Naive thymus-derived CD4-positive, alpha-beta T cell (primary cell): ENCODE results near the gene TTC16. TPM values are rescaled to one million over a fixed set of nuclear protein-coding genes. Genes with fewer than 3 reads are reported as not detected.
A peak's percentile ranks its signal among the peaks of the same experiment; 100 is the strongest.

Source experiments
- ATAC-seq: fragments of 150-1000 bp; cut with Tn5 transposase; 2 replicates; pipeline ENCODE4 v1.10.0; 2021; ENCODE audit warnings: mild to moderate bottlenecking, moderate library complexity
- CTCF ChIA-PET: fragments of 350-600 bp; sonication (Branson Sonifier 250); formaldehyde crosslinking; loops from one replicate; lab custom pipeline; 2021; ENCODE audit warnings: antibody characterized with exemption; lab: Charles Lee
- POLR2A ChIA-PET: fragments of 350-600 bp; sonication (Branson Sonifier 250); formaldehyde crosslinking; loops from one replicate; lab custom pipeline; 2021; ENCODE audit warnings: antibody characterized with exemption, inconsistent platforms; lab: Charles Lee
- DNase-seq, 9 donors: peaks; one replicate each; pipeline versions ENCODE4 v3.0.0 to v3.0.0-alpha.2; 2020 to 2022; ENCODE audit warnings: mixed read lengths in 1 of 9
- H3K27ac ChIP-seq: one replicate; pipeline ENCODE4 v1.7.0; 2013; ENCODE audit warnings: mild to moderate bottlenecking, low read depth, low read length, moderate library complexity
- H3K27me3 ChIP-seq, 2 donors: one replicate each; pipeline ENCODE4 v1.7.0; 2013; ENCODE audit warnings: low read length in 2 of 2, mild to moderate bottlenecking in 2 of 2, moderate library complexity in 2 of 2; ENCODE audit not compliant: control insufficient read depth in 2 of 2, insufficient read depth in 2 of 2
- H3K36me3 ChIP-seq, 3 experiments: 1 replicate in 2 of 3; 2 replicates in 1 of 3; pipeline ENCODE4 v1.7.0; 2013; ENCODE audit warnings: low read length in 3 of 3, mild to moderate bottlenecking in 3 of 3, moderate library complexity in 1 of 3; ENCODE audit not compliant: insufficient read depth in 3 of 3, control insufficient read depth in 2 of 3
- H3K4me1 ChIP-seq, 2 donors: one replicate each; pipeline ENCODE4 v1.7.0; 2013; ENCODE audit warnings: low read length in 2 of 2, mild to moderate bottlenecking in 2 of 2, moderate library complexity in 1 of 2; ENCODE audit not compliant: control insufficient read depth in 2 of 2, insufficient read depth in 2 of 2
- H3K4me3 ChIP-seq: 2 replicates; pipeline ENCODE4 v1.7.0; 2013; ENCODE audit warnings: mild to moderate bottlenecking, low read length
- H3K9me3 ChIP-seq, 3 experiments: 1 replicate in 2 of 3; 2 replicates in 1 of 3; pipeline ENCODE4 v1.7.0; 2013; ENCODE audit warnings: low read length in 3 of 3; ENCODE audit not compliant: control insufficient read depth in 2 of 3
- H3K27ac Mint-ChIP-seq, 9 donors: one replicate each; pipeline ENCODE4 v1.8.0; 2020 to 2022; ENCODE audit warnings: mixed read lengths in 9 of 9, mild to moderate bottlenecking in 8 of 9, moderate library complexity in 5 of 9, inconsistent platforms in 2 of 9
- H3K27me3 Mint-ChIP-seq, 5 donors: one replicate each; pipeline ENCODE4 v1.8.0; 2021 to 2022; ENCODE audit warnings: mixed read lengths in 5 of 5, mild to moderate bottlenecking in 1 of 5
- H3K36me3 Mint-ChIP-seq, 5 donors: one replicate each; pipeline ENCODE4 v1.8.0; 2020 to 2022; ENCODE audit warnings: mixed read lengths in 5 of 5, mild to moderate bottlenecking in 3 of 5, inconsistent platforms in 1 of 5
- H3K4me1 Mint-ChIP-seq, 7 donors: one replicate each; pipeline ENCODE4 v1.8.0; 2020 to 2022; ENCODE audit warnings: mixed read lengths in 7 of 7, mild to moderate bottlenecking in 3 of 7, inconsistent platforms in 1 of 7
- H3K4me3 Mint-ChIP-seq, 10 donors: one replicate each; pipeline ENCODE4 v1.8.0; 2020 to 2022; ENCODE audit warnings: mild to moderate bottlenecking in 10 of 10, mixed read lengths in 10 of 10, moderate library complexity in 6 of 10, inconsistent platforms in 2 of 10
- H3K9me3 Mint-ChIP-seq, 11 donors: one replicate each; pipeline ENCODE4 v1.8.0; 2020 to 2022; ENCODE audit warnings: mixed read lengths in 11 of 11, mild to moderate bottlenecking in 4 of 11, inconsistent platforms in 1 of 11, moderate library complexity in 1 of 11
- intact Hi-C, 2 donors: fragments of 100-400 bp; cut with micrococcal nuclease; formaldehyde crosslinking; loops; one replicate each; pipeline ENCODE4 v1.15.1; 2023
- polyA plus RNA-seq, 2 donors: library from polyadenylated mRNA; unstranded; fragments of 300-500 nt; fragmentation: Illumina TruSeq; gene quantifications; one replicate each; pipeline ENCODE4 v1.2.3, GENCODE V29; 2021
- total RNA-seq, 6 experiments: library from RNA in 5 of 6; stranded (reverse) in 5 of 6; gene quantifications; 1 replicate in 5 of 6; 2 replicates in 1 of 6; pipeline ENCODE4 v1.2.3 and lab custom pipeline; 2021 to 2026

Gene TTC16
- total and polyA plus RNA-seq, 7 experiments from 2014 or later = 0.29 to 9.9 (median 4.6) TPM

DNA sequence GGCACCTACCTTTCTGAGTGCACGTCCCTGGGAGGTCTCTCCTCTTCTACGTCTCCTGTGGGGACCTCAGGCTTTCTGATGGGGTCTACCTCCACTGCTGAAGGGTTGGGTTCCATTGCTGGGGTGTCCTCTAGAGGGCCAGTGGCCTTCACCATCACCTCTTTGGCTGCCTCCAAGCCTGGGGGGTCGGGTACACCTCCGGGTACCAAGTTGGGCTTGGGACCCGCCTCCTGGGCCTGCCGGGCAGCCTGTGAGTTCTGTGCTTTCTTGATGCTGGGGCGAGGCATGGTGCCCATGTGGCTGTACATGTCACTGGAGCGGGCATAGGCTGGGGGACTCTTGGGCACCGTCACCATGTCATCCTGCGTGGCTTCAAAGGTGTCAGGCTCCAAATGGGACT, 58.1 kb downstream of the TTC16 start:
- CTCF ChIA-PET = interaction anchor here (1.5 to 2.7 kb wide), 2 partner anchors 9 to 11 kb away, joined by 5 to 12 read pairs; partner anchors contain the start of gene CDK9
- Histone ChIP-seq H3K36me3 (peaks cover 11 to 35% (median 20%) of the 10 kb centered on the region in 3 experiments), H3K9me3 (no peaks in the 10 kb centered on the region), H3K27me3 (no peaks in the 10 kb centered on the region), H3K4me1 (peaks cover 36 to 37% of the 10 kb centered on the region in 2 donors), H3K27ac (peak overlapping the region; percentile 16), H3K4me3 (no peak overlapping the region)
- POLR2A ChIA-PET = interaction anchor here (3.4 kb wide), 1 partner anchor 11 kb away, joined by 30 read pairs; the partner anchor contains the start of gene CDK9
- ATAC-seq (no peak), DNase-seq (no peak)
- H3K36me3 Mint-ChIP-seq = peaks cover 4 to 33% (median 5%) of the 10 kb centered on the region in 5 donors
- H3K4me3 Mint-ChIP-seq = peak overlapping the region in 7 of 10 donors; percentile 6 to 63 (median 38)
- H3K27ac Mint-ChIP-seq = peak overlapping the region; percentile 32 to 95 (median 77)
- H3K4me1 Mint-ChIP-seq = peaks cover 30 to 65% (median 57%) of the 10 kb centered on the region in 7 donors
- no peaks in the 10 kb centered on the region for H3K27me3 Mint-ChIP-seq
- intact Hi-C loops = loop anchor here (5.0 to 10.0 kb wide), 3 partner anchors 293 to 501 kb away; partner anchors contain the start of genes GOLGA2 (in 1 of the 2), NAIF1 (in 1 of the 2), PTGES2 (in 1 of the 2) and SLC25A25 (in 1 of the 2)
- no peaks in the 10 kb centered on the region for H3K9me3 Mint-ChIP-seq

DNA sequence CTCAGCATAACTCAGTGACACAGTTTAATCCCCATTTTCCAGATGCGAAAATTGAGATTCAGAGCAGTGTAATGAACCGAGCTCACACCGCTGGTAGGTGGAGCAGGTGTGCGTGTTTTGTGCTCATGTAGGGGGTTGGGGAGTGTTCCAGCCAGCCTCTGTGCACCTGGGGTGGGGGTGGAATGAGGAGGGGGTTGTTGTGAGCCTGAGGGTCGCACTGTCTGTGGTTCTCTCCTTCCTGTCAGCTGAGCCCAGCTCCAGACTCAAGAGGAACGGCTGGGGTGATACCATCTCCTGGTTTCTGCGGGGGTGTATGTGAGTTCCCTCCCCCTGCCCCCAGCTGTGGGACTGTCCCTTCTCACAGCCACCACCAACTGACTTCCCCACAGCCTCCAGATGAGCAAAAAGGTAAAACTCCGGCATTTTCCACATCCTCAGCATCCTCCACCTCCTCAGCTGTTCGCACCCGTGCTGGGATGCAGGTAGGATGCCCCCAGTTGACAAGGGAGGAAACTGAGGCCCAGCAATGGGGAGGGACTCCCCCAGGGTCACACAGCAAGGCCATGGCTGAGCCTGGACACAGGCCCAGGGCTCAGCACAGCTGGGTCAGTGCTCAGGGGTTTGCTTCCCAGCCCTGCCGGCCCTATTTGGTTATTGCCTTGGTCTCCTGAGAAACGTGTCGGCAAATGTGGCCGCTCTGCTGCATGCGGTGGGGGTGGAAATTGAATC, 60.5 kb downstream of the TTC16 start:
- Mint-ChIP-seq H3K36me3 (peaks cover 4 to 29% (median 5%) of the 10 kb centered on the region in 5 donors), H3K9me3 (no peaks in the 10 kb centered on the region), H3K4me1 (peaks cover 21 to 66% (median 49%) of the 10 kb centered on the region in 7 donors), H3K27me3 (no peaks in the 10 kb centered on the region), H3K27ac (peak overlapping the region; percentile 90 to 98 (median 94)), H3K4me3 (peak overlapping the region; percentile 94 to 100 (median 98))
- Histone ChIP-seq H3K27ac (peak overlapping the region; percentile 88), H3K4me3 (peak overlapping the region; percentile 97), H3K4me1 (peaks cover 36 to 39% of the 10 kb centered on the region in 2 donors), H3K27me3 (no peaks in the 10 kb centered on the region), H3K9me3 (no peaks in the 10 kb centered on the region), H3K36me3 (peaks cover 11 to 35% (median 20%) of the 10 kb centered on the region in 3 experiments)
- peak; percentile 47 to 88 (median 84) for DNase-seq
- ChIA-PET CTCF (interaction anchor here (0.6 to 2.7 kb wide), 5 partner anchors 9 to 138 kb away, joined by 3 to 12 read pairs (median 3); partner anchors contain the start of genes CDK9 and TOR2A), POLR2A (interaction anchor here (0.7 to 3.4 kb wide), 14 partner anchors 9 to 325 kb away, joined by 3 to 30 read pairs (median 4); partner anchors contain the start of genes CDK9, FPGS, LRSAM1 and RPL12)
- intact Hi-C loops = loop anchor here (1.0 to 10.0 kb wide), 7 partner anchors 9 to 498 kb away; partner anchors contain the start of genes GOLGA2 (in 1 of the 2), PTGES2 (in 1 of the 2), STXBP1 (in 1 of the 2) and SWI5 (in 1 of the 2)
- ATAC-seq = peak; percentile 74

- intact Hi-C loops = loop anchor here (1.0 to 10.0 kb wide), 7 partner anchors 8 to 498 kb away; partner anchors contain the start of genes GOLGA2 (in 1 of the 2), PTGES2 (in 1 of the 2), STXBP1 (in 1 of the 2) and SWI5 (in 1 of the 2)
- peak overlapping the region; percentile 90 to 98 (median 94) for H3K27ac Mint-ChIP-seq
- no peaks in the 10 kb centered on the region for H3K27me3 ChIP-seq
- H3K9me3 Mint-ChIP-seq = no peaks in the 10 kb centered on the region
- peak overlapping the region; percentile 88 for H3K27ac ChIP-seq
- peaks cover 37 to 44% of the 10 kb centered on the region in 2 donors for H3K4me1 ChIP-seq
- peaks cover 4 to 31% (median 5%) of the 10 kb centered on the region in 5 donors for H3K36me3 Mint-ChIP-seq
- CTCF ChIA-PET = interaction anchor here (0.7 to 2.7 kb wide), 3 partner anchors 8 to 42 kb away, joined by 3 to 12 read pairs (median 4); partner anchors contain the start of genes CDK9 and TOR2A
- POLR2A ChIA-PET = interaction anchor here (0.7 to 3.4 kb wide), 9 partner anchors 8 to 129 kb away, joined by 3 to 30 read pairs (median 5); partner anchors contain the start of genes CDK9, FPGS and TOR2A
- no peaks in the 10 kb centered on the region for H3K9me3 ChIP-seq
- peaks cover 11 to 35% (median 17%) of the 10 kb centered on the region in 3 experiments for H3K36me3 ChIP-seq
- H3K4me3 Mint-ChIP-seq = peak overlapping the region; percentile 94 to 100 (median 98)
- H3K4me3 ChIP-seq = peak overlapping the region; percentile 97
- no peak for ATAC-seq
- no peaks in the 10 kb centered on the region for H3K27me3 Mint-ChIP-seq
- peaks cover 21 to 66% (median 49%) of the 10 kb centered on the region in 7 donors for H3K4me1 Mint-ChIP-seq
- DNase-seq = no peak
Observed at GRCh38 chr9:127776924-127777289, 61.0 kb downstream of the TTC16 start.

DNA sequence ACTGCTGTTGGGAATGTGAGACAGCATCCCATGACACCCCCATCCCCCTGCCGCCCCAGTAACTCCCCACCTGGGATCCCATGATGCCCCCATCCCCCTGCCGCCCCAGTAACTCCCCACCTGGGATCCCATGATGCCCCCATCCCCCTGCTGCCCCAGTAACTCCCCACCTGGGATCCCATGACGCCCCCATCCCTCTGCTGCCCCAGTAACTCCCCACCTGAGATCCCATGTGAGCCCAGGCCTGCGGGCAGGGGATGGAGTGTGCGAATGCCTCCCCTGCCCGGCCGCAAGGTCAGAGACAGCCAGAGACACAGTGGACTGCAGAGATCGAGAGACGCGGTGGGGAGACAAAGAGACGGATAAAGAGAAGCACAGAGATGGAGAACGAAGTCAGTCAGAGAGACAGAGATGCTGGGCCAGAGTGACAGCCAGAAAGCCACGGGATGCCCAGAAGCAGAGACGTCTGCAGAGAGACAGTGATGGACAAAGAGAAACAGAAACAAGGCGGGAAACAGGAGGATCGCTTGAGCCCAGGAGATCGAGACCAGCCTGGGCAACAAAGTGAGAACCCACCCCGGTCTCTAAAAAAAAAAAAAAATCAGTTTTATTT, 61.6 kb downstream of the TTC16 start:
- ChIA-PET POLR2A (interaction anchor here (0.9 to 1.8 kb wide), 2 partner anchors 11 to 127 kb away, joined by 3 to 5 read pairs; no protein-coding TSS in a partner anchor), CTCF (interaction anchor here (0.8 to 2.1 kb wide), 2 partner anchors 42 to 189 kb away, joined by 5 to 9 read pairs; partner anchors contain the start of gene TOR2A)
- Mint-ChIP-seq H3K4me3 (peak overlapping the region; percentile 94 to 100 (median 98)), H3K36me3 (peaks cover 4 to 31% (median 5%) of the 10 kb centered on the region in 5 donors), H3K4me1 (peaks cover 21 to 69% (median 51%) of the 10 kb centered on the region in 7 donors), H3K27ac (peak overlapping the region; percentile 90 to 98 (median 94)), H3K27me3 (no peaks in the 10 kb centered on the region), H3K9me3 (no peaks in the 10 kb centered on the region)
- Histone ChIP-seq H3K27ac (peak overlapping the region; percentile 88), H3K27me3 (no peaks in the 10 kb centered on the region), H3K4me3 (peak overlapping the region; percentile 97), H3K9me3 (no peaks in the 10 kb centered on the region), H3K36me3 (peaks cover 8 to 30% (median 11%) of the 10 kb centered on the region in 3 experiments), H3K4me1 (peaks cover 39 to 47% of the 10 kb centered on the region in 2 donors)
- intact Hi-C loops = loop anchor here (5.0 to 10.0 kb wide), 5 partner anchors 165 to 497 kb away; partner anchors contain the start of genes GOLGA2 (in 1 of the 2), PTGES2 (in 1 of the 2), STXBP1 (in 1 of the 2) and SWI5 (in 1 of the 2)
- DNase-seq (no peak), ATAC-seq (no peak)

- peak within 1 kb of the TSS; percentile 97 for H3K4me3 ChIP-seq
- CTCF ChIA-PET = interaction anchor here (0.8 to 2.1 kb wide), 3 partner anchors 43 to 190 kb away, joined by 3 to 9 read pairs (median 5); partner anchors contain the start of gene TOR2A
- peaks cover 7 to 20% (median 10%) of the 10 kb centered on the region in 3 experiments for H3K36me3 ChIP-seq
- ATAC-seq (peak; percentile 50), DNase-seq (peak in 7 of 9 donors; percentile 34 to 62 (median 42))
- H3K4me3 Mint-ChIP-seq = peak within 1 kb of the TSS; percentile 94 to 100 (median 98)
- peaks cover 50 to 56% of the 10 kb centered on the region in 2 donors for H3K4me1 ChIP-seq
- peak within 1 kb of the TSS; percentile 88 for H3K27ac ChIP-seq
- H3K27ac Mint-ChIP-seq = peak within 1 kb of the TSS; percentile 92 to 98 (median 94)
- no peaks in the 10 kb centered on the region for H3K9me3 ChIP-seq
- peaks cover 30 to 73% (median 57%) of the 10 kb centered on the region in 7 donors for H3K4me1 Mint-ChIP-seq
- H3K27me3 Mint-ChIP-seq = no peaks in the 10 kb centered on the region
- H3K36me3 Mint-ChIP-seq = peaks cover 0 to 29% (median 4%) of the 10 kb centered on the region in 5 donors
- intact Hi-C loops = loop anchor here (1.0 to 10.0 kb wide), 6 partner anchors 7 to 496 kb away; partner anchors contain the start of genes GOLGA2 (in 1 of the 2), PTGES2 (in 1 of the 2), STXBP1 (in 1 of the 2) and SWI5 (in 1 of the 2)
- H3K27me3 ChIP-seq = no peaks in the 10 kb centered on the region
- POLR2A ChIA-PET = interaction anchor here (0.7 to 1.9 kb wide), 13 partner anchors 8 to 141 kb away, joined by 3 to 19 read pairs (median 4); partner anchors contain the start of genes FPGS and TOR2A
- H3K9me3 Mint-ChIP-seq = no peaks in the 10 kb centered on the region
Observed at GRCh38 chr9:127778280-127779135, 62.6 kb downstream of the TTC16 start, which contains the start of gene SH2D3C. TSS of gene SH2D3C (minus strand) at chr9:127778666. CDS start at chr9:127778627, 39 bp downstream.
